ENCODE measurements around the gene CYP2A6.
"Not testable (repeated sequence)": the region's sequence is repeated elsewhere in the genome, so short reads cannot be mapped to it uniquely, and the experiment has no call there.

CYP2A6 gene

GRCh38 chr19:40850277-40850676 lies at the start of gene CYP2A6:
Gene CYP2A6 (minus strand): TSS chr19:40850447. CDS start chr19:40850426, 21 bp downstream.
- DNase-seq = not testable (repeated sequence)

DNA sequence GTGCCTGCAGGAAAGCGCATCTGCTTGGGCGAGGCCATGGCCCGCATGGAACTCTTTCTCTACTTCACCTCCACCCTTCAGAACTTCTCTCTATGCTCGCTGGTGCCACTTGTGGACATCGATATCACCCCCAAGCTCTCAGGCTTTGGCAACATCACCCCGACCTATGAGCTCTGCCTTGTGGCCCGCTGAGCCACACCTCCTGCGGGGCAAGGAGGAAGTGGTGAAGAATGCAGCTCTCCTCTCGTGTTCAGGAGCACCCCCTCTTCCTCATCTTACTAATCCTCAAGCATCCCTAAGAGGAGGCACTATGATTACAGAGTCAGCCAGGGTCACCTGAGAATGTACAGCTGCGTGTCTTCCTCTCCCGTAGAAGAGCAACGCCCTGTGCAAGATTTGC lies 49.7 kb upstream of the CYP2A6 start:
- not testable (repeated sequence) for DNase-seq

GRCh38 chr19:40896843-40897789 lies 46.9 kb upstream of the CYP2A6 start:
- not testable (repeated sequence) for DNase-seq

- no peak for DNase-seq
These were observed 46.2 kb upstream of the CYP2A6 start for GRCh38 chr19:40896418-40896796.

- no peak for DNase-seq
These were observed 42.9 kb upstream of the CYP2A6 start for GRCh38 chr19:40893112-40893511.

DNA sequence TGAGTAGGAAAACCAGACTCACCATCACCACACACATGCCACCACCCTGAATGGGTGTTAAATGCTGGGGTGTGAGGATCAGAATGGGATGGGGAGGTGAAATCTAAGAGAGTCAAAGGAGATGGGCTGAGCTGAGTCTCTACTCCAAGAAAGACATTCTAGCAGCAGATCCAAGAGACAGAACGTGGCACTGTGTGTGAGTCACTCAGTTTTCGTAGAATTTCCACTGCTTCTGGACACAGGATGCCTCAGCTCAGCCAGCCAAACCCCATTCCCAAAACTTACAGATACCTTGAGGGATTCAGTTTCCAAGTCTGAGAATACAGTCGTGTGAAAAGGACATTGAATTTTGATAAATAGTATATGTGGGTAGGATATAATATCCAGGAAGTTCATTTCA lies 39.1 kb upstream of the CYP2A6 start:
- no peak for DNase-seq

GRCh38 chr19:40888191-40888590 lies 37.9 kb upstream of the CYP2A6 start:
- no peak for DNase-seq

- not testable (repeated sequence) for DNase-seq
These were observed 34.1 kb upstream of the CYP2A6 start for GRCh38 chr19:40884187-40884931.

- DNase-seq = not testable (repeated sequence)
These were observed 31.8 kb upstream of the CYP2A6 start, which contains the start of gene CYP2A7 for GRCh38 chr19:40882062-40882461. Gene CYP2A7 (minus strand): TSS chr19:40882231. CDS start chr19:40882210, 21 bp downstream.

DNA sequence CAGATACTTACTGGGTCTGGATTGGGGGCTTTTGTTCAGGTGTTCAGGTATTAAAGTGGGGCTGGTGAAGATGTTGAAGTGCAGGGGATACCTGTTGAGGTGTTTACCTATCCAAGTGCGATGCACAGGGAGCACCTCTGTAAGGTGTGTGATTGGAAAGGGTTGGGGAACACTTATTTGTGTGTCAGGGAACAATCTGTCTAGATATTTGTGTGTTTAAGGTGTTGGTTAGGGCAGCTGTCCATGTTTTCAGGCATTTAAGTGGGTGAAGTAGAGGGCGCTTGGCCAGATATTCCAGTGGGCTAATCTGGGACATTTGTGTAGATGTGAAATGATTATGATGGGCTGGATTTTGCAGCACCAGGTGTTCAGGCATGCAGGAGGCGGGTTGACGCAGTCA lies 29.1 kb upstream of the CYP2A6 start:
- not testable (repeated sequence) for DNase-seq

- not testable (repeated sequence) for DNase-seq
These were observed 25.3 kb upstream of the CYP2A6 start for GRCh38 chr19:40875526-40875951.

- DNase-seq = not testable (repeated sequence)
These were observed 24.6 kb upstream of the CYP2A6 start for GRCh38 chr19:40874874-40875273.

DNA sequence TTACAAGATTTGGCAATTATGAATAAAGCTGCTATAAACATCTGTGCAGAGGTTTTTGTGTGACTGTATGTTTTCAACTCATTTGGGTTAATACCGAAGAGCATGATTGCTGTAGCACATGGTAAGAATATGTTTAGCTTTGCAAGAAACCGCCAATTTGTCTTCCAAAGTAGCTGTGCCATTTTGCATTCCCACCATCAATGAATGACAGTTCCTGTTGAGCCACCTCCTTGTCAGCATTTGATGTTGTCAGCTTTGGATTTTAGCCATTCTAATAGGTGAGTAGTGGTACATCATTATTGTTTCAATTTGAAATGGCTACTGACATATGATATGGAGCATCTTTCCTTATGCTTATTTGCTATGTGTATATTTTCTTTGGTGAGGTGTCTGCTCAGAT lies 23.6 kb upstream of the CYP2A6 start:
- not testable (repeated sequence) for DNase-seq

DNA sequence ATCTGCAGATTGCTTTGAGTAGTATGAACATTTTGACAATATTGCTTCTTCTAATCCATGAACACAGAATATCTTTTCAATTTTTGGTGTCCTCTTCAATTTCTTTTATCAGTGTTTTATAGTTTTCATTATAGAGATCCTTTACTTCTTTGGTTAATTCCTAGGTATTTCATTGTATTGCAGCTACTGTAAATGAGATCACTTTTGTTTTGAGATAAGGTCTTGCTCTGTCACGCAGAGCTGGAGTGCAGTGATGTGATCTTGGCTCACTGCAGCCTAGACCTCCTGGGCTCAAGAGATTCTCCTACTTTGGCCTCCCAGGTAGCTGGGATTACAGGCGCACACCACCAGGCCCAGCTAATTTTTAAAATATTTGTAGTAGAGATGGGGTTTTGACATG lies 22.0 kb upstream of the CYP2A6 start:
- no peak for DNase-seq

DNA sequence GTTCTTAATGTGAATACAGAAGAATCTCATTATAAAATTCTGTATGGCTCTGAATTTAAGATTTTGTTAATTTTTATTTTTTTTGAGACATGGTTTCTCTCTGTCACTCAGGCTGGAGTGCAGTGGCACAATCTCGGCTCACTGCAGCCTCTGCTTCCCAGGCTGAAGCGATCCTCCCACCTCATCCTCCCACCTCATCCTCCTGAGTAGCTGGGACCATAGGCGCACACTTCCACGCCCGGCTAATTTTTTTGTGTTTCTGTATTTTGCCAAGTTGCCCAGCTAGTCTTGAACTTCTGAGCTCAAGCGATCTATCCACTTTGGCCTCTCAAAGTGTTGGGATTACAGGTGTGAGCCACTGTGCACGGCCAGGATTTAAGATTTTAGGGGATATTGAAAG lies 17.5 kb upstream of the CYP2A6 start:
- DNase-seq = no peak

GRCh38 chr19:40864739-40865496 lies 14.7 kb upstream of the CYP2A6 start:
- DNase-seq = not testable (repeated sequence)

- no peak for DNase-seq
These were observed 12.5 kb upstream of the CYP2A6 start for GRCh38 chr19:40862785-40863184.

- no peak for DNase-seq
These were observed 12.1 kb upstream of the CYP2A6 start for GRCh38 chr19:40862333-40862732.

GRCh38 chr19:40858109-40858508 lies 7.9 kb upstream of the CYP2A6 start:
- DNase-seq = no peak

- not testable (repeated sequence) for DNase-seq
These were observed 2.4 kb upstream of the CYP2A6 start for GRCh38 chr19:40852467-40853152.

GRCh38 chr19:40846722-40847121 lies 3.5 kb downstream of the CYP2A6 start:
- DNase-seq = not testable (repeated sequence)

DNA sequence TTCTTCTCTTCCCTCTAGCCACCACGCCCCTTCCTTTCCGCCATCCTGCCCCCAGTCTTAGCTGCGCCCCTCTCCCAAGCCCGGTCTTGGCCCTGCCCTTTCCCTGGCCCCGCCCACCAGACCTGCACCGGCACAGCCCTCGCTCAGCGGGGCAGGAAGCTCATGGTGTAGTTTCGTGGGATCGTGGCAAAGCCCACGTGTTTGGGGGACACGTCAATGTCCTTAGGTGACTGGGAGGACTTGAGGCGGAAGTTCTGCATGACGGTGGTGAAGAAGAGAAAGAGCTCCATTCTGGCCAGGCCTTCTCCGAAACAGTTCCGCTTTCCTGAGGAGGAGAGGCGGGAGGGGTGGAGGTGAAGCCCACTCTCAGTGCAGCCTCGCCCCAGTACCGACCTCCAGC lies 6.6 kb downstream of the CYP2A6 start:
- DNase-seq = not testable (repeated sequence)
